ENCODE results near the gene ZNF804B. TPM values are rescaled to one million over a fixed set of nuclear protein-coding genes. Genes with fewer than 3 reads are reported as not detected.

ZNF804B gene
- total RNA-seq, 2 donors from 2014 or later, result not detected

DNA sequence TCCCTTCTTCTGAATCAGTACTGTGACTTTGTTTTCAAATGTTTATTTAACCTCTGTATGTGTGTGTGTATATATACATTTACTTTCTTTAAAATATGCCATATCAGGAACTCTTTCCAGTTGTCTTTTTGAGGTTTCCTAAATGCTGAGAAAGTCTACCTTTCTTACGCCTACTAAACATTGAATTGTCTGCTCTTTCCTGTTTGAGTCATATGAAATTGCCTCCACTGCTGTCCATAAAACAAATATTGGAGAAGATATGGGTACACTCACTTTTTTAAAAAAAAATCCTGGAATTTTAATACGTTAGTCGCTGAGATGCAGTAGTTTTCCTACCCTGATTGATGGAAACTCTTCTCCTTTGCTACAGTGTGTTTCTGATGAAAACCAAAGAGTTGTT lies 334.8 kb downstream of the ZNF804B start:
- H3K4me1 ChIP-seq (ENCODE audit: control insufficient read depth in 1 of 2, low read depth in 2 of 2), result no peaks in the 10 kb centered on the region
- DNase-seq (ENCODE audit: low spot score), result no peak
- H3K27ac ChIP-seq, result no peak overlapping the region
- no peaks in the 10 kb centered on the region for H3K36me3 ChIP-seq
- no peaks in the 10 kb centered on the region for H3K9me3 ChIP-seq
- no peak for ATAC-seq (ENCODE audit: insufficient number of reproducible peaks, low FRiP score, low read depth)
- no peak overlapping the region for H3K4me3 ChIP-seq
- TF ChIP-seq, protein P1, sequence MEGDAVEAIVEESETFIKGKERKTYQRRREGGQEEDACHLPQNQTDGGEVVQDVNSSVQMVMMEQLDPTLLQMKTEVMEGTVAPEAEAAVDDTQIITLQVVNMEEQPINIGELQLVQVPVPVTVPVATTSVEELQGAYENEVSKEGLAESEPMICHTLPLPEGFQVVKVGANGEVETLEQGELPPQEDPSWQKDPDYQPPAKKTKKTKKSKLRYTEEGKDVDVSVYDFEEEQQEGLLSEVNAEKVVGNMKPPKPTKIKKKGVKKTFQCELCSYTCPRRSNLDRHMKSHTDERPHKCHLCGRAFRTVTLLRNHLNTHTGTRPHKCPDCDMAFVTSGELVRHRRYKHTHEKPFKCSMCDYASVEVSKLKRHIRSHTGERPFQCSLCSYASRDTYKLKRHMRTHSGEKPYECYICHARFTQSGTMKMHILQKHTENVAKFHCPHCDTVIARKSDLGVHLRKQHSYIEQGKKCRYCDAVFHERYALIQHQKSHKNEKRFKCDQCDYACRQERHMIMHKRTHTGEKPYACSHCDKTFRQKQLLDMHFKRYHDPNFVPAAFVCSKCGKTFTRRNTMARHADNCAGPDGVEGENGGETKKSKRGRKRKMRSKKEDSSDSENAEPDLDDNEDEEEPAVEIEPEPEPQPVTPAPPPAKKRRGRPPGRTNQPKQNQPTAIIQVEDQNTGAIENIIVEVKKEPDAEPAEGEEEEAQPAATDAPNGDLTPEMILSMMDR (IDR thresholded peaks at IDR 0.05), result no peak
- H3K27me3 ChIP-seq (replicated peaks; ENCODE audit: insufficient read depth), result no peaks in the 10 kb centered on the region

DNA sequence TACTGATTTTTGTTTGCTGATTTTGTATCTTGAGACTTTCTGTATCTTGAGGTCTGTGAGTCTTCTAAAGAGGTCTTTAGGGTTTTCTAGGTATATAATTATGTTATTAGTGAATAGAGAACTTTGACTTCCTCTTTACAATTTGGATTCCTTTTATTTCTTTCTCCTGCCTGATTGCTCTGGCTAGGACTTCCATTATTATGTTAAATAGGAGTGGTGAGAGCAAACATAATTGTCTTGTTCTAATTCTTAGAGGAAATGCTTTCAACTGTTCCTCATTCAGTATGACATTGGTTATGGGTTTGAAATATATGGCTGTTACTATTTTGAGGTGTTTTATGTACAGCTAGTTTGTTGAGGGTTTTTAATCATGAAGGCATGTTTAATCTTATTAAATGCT lies 344.1 kb downstream of the ZNF804B start:
- DNase-seq (ENCODE audit: low spot score), result no peak
- ATAC-seq (ENCODE audit: insufficient number of reproducible peaks, low FRiP score, low read depth), result no peak

DNA sequence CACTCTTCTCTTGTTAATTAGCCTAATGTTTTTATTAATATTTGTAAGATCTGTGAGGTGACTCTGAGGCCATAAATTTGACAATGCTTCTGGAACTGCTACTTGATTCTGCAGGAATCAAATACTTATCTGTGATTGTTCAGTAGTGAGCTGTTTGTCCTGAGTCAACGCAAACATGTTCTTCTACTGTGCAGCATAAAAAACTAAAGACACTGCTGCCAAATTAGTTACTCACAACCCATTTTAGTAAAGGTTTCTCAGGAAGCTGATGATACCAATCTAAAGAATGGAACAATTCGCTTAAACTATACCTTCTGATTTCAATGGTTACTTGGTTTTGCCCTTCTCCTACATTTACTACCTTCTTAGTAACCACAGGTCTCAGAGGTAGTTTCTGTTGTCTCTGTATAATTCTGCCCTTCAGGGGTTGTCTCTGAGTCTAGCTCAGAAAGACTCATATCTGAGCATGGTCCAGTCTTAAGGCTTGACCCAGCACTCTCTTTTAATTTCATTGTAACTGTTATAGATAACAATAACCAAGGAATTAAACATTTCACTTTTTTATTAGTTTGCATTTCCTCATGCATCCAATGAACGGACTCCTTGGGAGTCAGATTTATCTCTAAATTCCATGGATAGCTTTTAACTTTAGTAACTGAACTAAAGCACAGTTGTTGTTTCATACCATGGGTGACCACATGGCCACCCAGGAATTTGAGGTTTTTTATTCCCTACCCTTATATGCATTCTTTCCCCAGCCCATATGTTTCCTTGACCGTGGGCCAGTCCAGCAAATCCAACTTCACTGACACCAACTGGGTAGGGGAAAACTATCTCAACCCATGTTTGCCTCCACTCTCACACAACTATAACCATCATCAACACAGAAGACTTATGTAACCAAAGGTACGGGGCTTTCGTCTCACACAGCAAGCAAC lies 345.5 kb downstream of the ZNF804B start:
- H3K4me1 ChIP-seq (ENCODE audit: control insufficient read depth in 1 of 2, low read depth in 2 of 2), result no peaks in the 10 kb centered on the region
- no peak overlapping the region for H3K27ac ChIP-seq
- TF ChIP-seq, protein P1 (IDR thresholded peaks at IDR 0.05), result no peak
- no peak overlapping the region for H3K4me3 ChIP-seq
- no peaks in the 10 kb centered on the region for H3K9me3 ChIP-seq
- H3K27me3 ChIP-seq (replicated peaks; ENCODE audit: insufficient read depth), result no peaks in the 10 kb centered on the region
- no peak for DNase-seq (ENCODE audit: low spot score)
- no peaks in the 10 kb centered on the region for H3K36me3 ChIP-seq
- ATAC-seq (ENCODE audit: insufficient number of reproducible peaks, low FRiP score, low read depth), result no peak

More for the DNA sequence above, 344.1 kb downstream of the ZNF804B start:
- Histone ChIP-seq H3K27me3 (replicated peaks; ENCODE audit: insufficient read depth) (no peaks in the 10 kb centered on the region), H3K9me3 (no peaks in the 10 kb centered on the region), H3K4me1 (ENCODE audit: control insufficient read depth in 1 of 2, low read depth in 2 of 2) (no peaks in the 10 kb centered on the region), H3K27ac (no peak overlapping the region), H3K36me3 (no peaks in the 10 kb centered on the region), H3K4me3 (no peak overlapping the region)
- TF ChIP-seq, protein P1 (IDR thresholded peaks at IDR 0.05), result no peak

DNA sequence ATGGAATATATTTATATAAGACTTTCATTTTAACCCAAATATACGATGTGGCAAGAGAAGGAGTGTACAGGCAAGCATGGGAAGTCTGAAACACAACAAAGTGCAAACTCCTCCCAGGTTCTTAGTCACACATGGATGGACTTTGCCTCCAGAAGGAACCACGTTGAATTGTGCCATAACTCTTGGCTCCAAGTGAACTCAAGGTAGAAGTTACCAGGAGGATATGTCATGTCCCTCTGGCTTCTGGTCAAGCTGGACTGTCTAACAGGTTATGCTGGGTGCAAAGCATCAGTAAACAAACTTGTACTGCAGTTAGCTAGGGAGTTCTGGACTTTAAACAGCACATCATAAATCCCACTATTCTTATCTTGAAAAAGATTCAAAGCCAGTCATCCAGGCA lies 364.4 kb downstream of the ZNF804B start:
- TF ChIP-seq, protein P1 (IDR thresholded peaks at IDR 0.05), result no peak
- no peak for DNase-seq (ENCODE audit: low spot score)

DNA sequence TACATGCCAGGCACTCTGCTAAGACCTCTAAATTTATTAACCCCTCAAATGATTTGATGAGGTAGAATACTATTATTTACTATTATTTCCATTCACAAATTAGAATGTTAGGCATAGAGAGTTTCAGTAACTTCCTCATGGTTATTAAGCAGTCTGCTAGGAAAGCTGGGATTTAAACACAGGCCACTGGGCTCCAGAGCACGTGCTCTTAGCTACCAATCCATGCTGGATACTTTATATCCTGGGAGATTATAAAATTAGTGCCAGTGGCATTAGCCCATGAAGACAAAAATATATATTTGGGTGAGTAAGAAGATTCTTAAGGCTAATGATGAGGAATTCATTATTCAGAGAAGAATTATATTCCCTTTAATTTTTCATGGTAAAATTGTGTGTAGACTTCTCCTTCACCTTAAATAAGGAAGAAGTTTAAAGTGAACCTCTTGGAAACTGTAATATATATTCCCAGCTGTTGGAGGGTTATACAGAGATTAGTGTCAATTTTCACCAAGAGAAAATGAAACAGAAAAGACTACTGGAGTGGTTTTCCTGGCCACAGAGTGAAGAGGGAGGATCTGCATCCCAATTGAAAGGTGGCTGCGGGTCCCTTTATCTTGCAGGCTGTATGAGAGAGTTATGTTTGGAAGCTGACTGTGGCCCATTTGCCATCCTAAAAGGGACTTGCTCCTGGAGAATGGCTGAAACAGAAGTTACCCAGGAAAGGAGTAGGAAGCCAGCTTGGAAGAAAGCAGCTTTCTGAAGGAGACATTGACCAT lies 370.3 kb downstream of the ZNF804B start:
- no peak for DNase-seq (ENCODE audit: low spot score)
- no peak overlapping the region for H3K27ac ChIP-seq
- no peaks in the 10 kb centered on the region for H3K4me1 ChIP-seq (ENCODE audit: control insufficient read depth in 1 of 2, low read depth in 2 of 2)
- TF ChIP-seq, protein P1 (IDR thresholded peaks at IDR 0.05), result no peak
- H3K27me3 ChIP-seq (replicated peaks; ENCODE audit: insufficient read depth), result no peaks in the 10 kb centered on the region
- ATAC-seq (ENCODE audit: insufficient number of reproducible peaks, low FRiP score, low read depth), result no peak
- no peaks in the 10 kb centered on the region for H3K36me3 ChIP-seq
- no peaks in the 10 kb centered on the region for H3K9me3 ChIP-seq
- no peak overlapping the region for H3K4me3 ChIP-seq

More for the DNA sequence above, 364.4 kb downstream of the ZNF804B start:
- Histone ChIP-seq H3K27me3 (replicated peaks; ENCODE audit: insufficient read depth) (no peaks in the 10 kb centered on the region), H3K4me3 (no peak overlapping the region), H3K9me3 (no peaks in the 10 kb centered on the region), H3K36me3 (no peaks in the 10 kb centered on the region), H3K4me1 (ENCODE audit: control insufficient read depth in 1 of 2, low read depth in 2 of 2) (no peaks in the 10 kb centered on the region), H3K27ac (no peak overlapping the region)
- no peak for ATAC-seq (ENCODE audit: insufficient number of reproducible peaks, low FRiP score, low read depth)

Data from thoracic aorta (tissue), 2 donors.